HG02885 (cell line): ENCODE results near the gene LIPT1.
"Not testable (repeated sequence)": the region's sequence is repeated elsewhere in the genome, so short reads cannot be mapped to it uniquely, and the experiment has no call there.

Experiments used
- ATAC-seq: cut with Tn5 transposase; IDR thresholded peaks from one replicate; pipeline ENCODE4 v1.9.1; 2021; ENCODE audit warnings: mild to moderate bottlenecking; ENCODE audit not compliant: unreplicated experiment, poor library complexity

The LIPT1 gene

DNA sequence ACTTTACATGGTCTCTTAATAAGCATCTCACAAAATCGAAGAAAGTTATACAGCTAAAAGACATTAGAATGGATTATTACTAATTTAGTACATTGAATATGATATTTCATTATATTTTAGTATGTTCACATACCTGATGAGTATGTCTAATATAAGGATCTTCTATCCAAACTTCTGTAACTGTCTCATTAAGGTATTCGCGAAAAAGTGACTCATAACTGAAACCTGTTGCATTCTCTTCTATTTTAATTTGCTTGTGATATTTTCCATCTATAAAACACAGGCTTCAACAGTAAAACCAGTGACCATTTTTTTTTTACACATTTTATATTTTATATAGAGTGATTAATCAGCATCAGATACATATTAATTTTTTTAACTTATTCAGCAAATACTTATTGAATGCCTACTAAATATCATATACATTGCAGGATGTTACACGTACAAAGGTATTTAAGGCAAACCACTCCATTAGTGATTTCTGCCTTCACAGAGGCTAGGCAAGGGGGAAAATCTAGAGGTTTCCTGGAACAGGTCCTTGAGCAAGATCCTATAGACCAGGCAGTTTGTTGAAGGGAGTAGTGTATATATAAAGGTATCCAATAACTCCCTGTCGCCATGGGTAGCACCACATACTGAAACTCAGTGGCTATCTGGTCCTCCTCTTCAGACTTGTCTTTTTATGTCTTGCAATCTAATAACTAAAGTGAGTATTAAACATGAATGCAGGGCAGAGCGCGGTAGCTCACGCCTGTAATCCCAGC lies 16.8 kb downstream of the LIPT1 start:
- no peak for ATAC-seq

DNA sequence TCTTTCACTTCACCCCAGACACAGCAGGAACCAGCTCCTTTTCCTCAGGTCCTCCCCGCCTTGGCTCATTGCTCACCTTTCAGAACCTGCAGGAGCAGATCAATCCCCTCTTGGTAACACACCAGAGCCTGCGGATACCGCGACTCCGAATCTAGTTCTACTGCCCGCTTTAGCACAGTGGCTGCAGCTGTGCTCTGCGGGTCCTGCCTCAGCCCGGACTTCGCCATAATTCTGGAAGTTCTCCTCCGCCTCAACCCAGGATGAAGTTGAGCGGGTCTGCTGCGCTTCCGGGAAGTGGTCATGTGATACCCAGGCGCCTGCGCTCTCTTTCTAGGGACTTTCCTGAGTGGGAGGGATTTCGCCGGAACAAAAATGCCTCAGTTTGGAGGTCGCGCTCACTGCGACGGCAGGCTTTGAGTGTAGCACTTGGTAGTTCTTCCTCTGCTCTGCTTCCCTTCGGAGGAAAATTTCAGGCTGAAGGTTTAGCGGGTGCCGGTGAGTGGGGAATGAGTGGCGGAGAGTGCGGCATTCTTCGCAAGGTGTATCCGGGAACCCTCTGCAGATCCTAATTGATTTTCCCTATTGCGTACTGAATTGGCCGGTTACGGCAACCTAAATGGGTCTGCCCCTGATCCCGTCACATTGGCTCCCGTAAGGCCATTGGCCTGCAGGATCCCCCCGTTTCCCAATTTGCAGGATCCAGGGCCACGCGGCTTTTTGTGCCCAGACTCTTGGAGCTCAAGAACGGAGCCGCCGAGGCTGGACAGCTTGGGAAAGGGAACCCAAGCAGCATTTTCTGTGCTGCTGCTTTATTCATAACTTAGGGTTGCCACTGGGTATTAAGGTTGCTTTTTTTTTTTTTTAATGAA lies 26.2 kb downstream of the LIPT1 start, which contains the start of the genes MITD1 and MRPL30:
Gene MITD1 (minus strand): TSS at position 304 of the 869 bp plus-strand sequence. CDS start 77 bp downstream, at position 227.
Gene MRPL30 (plus strand): TSS at position 430 of the 869 bp plus-strand sequence. CDS start 5,020 bp downstream, outside the sequence.
- ATAC-seq = peak; percentile 93

DNA sequence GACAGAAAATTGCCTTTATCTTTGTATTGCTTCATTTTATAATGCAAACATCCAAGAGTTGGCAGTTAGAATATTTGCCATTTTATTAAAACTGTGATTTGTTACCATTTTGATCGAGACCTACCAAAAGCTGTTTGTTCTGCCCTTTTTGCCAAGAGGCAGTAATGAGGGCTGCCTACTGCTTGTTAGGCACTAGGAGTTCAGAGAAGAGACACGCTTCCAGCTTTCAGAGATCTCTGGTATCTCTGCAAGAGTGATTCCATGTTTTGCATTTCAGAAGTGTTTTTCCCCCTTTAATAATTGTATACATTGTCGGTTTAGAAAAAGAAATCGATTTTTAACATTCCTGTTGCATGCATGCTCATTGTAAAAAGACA lies 26.8 kb downstream of the LIPT1 start:
- no peak for ATAC-seq

DNA sequence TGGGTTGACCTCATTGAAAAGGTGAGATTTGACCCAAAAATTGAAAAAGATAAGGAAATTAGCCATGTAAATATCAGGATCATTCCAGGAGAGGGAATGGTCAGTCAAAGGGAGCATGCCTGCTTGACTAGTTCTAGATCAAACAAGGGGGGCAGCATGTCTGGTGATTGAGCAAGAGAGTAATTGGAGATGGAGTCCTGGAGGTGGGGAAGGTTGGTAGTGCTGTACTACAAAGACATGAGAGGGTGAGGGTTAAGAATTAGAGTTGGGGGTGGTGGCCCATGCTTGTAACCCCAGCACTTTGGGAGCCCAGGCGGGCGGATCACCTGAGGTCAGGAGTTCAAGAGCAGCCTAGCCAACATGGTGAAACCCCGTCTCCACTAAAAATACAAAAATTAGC lies 28.3 kb downstream of the LIPT1 start:
- ATAC-seq = no peak

DNA sequence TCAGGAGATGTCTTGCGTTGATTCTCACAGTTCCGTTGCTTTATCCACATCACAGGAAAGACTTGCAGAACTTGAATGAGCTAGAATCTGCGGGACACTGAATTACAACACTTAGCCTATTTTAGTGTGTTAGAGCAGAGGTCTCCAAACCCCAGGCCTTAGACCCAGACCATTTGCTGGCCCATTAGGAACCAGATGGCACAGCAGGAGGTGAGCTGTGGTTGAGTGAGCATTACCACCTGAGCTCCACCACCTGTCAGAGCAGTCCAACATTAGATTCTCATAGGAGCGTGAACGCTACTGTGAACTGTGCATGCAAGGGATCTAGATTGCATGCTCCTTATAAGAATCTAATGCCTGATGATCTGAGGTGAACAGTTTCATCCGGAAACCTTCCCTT lies 30.0 kb downstream of the LIPT1 start:
- no peak for ATAC-seq

DNA sequence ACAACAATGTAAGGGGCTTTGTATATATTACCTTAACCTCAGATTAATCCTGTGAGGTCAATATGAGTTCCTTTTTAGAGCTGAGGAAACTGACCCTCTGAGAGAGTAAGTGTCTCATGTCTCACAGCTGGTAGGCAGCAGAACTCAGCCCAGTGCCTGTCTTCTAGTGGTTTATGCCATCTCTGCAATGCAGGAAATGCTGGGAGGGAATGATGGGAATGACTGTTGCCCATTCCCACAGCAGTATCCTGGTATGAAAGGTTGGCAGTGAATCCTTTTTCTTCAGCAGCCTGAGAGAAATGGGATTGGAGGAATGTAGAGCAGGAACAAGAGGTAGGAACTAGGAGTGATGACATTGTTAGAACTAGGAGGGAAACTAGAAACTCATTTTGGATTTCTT lies 32.2 kb downstream of the LIPT1 start:
- ATAC-seq = no peak

DNA sequence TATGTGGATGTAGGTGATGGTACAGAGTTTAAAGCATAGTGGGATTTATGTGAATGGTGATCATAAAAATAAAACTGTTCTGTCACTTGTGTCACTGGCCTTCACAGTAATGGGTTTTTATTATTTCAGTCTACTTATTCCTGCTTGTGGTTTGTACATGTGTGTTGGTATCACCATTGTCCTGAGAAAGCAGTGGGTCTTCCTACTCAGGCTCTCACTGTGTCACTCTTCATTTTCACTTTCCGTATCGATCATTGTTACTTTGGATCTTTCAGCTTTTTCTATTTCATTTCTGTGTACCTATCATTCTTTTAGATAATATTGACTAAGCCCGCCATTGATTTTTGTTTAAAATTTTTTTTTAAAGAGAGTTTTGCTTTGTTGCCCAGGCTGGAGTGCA lies 33.6 kb downstream of the LIPT1 start:
- ATAC-seq = no peak

DNA sequence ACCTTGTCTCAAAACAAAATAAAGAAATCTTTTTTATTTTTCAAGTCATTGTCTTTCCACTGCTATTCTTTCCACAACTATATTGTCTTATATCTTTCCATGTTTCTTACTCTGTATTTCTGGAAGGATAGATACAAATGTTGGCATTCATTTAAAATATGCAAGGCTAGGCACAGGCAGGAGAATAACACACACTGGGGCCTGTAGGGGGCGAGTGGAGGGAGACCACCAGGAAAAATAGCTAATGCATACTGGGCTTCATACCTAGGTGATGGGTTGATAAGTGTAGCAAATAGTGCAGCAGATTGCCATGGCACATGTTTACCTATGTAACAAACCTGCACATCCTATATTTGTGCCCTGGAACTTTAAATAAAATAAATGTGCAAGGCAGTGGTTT lies 35.8 kb downstream of the LIPT1 start:
- ATAC-seq = no peak

DNA sequence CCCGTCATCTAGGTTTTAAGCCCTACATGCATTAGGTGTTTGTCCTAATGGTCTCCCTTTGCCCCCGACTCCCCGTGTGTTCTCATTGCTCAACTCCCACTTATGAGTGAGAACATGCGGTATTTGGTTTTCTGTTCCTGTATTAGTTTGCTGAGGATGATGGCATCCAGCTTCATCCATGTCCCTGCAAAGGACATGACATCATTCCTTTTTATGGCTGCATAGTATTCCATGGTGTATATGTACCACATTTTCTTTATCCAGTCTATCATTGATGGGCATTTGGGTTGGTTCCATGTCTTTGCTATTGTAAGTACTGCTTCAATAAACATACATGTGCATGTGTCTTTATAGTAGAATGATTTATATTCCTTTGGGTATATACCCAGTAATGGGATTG lies 37.6 kb downstream of the LIPT1 start:
- ATAC-seq = not testable (repeated sequence)

DNA sequence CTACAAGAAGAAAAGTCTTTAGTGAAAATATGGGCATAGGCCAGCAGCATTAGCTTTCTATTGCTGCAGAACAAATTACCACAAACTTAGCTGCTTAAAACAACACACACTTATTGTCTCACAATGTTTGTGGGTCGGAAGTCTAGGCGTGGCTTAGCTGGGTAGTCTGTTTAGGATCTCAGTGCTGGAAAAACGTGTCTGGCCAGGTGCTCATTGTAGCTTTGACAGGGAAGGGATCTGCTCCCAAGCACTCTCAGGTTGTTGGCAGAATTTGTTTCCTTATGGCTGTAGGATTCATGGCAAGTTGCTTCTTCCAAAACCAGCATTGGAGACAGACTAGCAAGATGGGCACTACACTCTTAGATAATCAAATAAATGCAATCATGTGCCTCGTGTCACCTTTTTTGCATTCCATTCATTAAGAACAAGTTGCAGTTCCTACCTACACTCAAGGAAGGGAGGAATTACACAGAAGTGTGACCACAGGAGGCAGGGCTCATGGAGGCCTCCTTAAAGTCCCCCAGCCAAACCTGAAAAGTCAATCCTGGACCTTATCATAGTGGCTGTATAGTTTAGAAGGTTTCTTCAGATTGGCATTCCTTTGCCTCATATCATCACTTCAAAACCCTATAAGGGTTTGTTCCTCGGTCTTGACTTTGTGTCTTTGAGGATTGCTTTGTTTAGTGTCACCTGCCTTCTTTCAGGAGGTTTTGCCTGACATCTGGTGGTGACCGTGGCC lies 43.5 kb downstream of the LIPT1 start:
- no peak for ATAC-seq

DNA sequence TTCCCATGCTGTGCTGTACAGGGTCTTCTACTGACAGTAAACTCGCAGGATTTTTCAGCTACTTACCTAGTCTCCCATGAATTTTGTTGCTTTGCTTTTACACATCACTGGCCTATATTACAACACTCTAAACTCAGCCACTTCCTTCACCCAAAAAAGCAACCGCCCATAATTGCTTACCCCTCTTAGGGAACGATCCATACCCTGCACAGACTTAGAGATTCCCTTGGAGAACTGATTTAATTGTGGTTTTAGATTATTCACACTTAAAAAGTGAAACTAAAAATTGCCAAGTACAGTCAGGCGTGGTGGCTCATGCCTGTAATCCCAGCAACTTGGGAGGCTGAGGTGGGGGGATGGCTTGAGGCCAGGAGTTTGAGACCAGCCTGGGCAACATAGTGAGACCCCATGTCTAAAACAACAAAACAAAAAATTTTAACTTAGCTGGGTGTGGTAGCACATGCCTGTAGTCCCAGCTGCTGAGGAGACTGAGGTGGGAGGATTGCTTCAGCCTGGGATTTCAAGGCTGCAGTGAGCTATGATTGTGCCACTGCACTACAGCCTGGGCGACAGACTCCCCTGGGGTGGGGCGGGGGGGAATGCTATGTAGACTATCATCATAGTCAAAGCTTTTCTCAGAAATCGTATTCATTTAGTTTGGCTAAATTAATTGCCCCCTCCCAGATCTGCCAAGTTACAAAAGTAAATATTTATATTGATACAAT lies 45.5 kb downstream of the LIPT1 start:
- ATAC-seq = no peak

DNA sequence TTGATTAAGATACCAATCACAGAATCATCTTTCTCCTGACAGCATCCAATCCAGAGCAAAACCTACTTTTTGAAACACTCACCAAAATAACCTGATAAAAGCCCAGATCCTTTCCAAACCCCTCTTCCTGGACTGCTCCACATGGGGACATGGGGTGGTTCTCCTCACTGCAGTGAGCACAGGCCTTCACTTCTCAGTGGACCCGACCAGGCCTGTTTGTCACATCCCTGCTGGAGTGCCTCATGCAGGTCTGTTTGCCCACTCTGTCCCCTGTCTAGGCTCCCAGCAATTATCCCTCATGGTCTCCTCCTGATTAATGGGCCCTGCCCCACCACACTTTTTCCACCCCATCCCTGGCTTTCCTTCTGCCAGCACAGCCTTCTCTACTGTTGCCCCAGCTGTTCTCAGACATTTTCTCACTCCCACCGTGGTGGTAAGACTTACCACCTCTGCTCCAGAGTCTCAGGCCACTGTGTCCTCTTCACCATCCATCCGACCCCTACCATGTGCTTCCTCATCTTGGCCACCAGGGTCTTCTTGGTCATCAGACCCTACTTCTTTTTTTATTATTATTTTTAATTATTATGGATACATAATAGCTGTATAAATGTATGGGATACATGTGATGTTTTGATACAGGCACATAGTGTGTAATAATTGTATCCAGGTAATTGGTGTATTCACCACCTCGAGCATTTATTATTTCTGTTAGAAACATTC lies 47.4 kb downstream of the LIPT1 start:
- ATAC-seq = no peak

DNA sequence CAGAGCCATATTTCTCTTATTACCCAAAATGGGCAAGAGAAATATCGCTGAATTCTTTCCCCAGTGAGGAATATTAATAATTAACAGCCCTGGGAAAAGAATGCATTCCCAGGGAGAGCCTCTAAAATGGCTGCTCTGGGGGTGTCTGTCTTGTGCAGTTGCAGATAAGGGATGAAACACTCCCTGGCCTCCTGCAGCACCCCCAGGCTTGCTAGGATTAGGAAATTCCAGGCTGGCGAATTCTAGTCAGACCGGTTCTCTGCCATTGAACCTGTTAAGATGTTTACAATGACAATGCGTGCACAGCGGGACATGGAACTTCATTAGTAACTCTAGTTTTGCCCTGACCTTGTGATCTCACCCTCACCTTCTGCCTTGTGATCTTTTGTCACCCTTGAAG lies 50.7 kb downstream of the LIPT1 start:
- no peak for ATAC-seq
